NCI-H2081 treated with DMSO at 0.1 percent for 48 hours (cell line): ENCODE measurements around the gene TDRD9.
"Not testable (repeated sequence)": the region's sequence is repeated elsewhere in the genome, so short reads cannot be mapped to it uniquely, and the experiment has no call there.

ENCODE experiments used
- DNase-seq: peaks from one replicate; lab custom pipeline; 2025; lab: John Stamatoyannopoulos, UW

Gene TDRD9, protein sequence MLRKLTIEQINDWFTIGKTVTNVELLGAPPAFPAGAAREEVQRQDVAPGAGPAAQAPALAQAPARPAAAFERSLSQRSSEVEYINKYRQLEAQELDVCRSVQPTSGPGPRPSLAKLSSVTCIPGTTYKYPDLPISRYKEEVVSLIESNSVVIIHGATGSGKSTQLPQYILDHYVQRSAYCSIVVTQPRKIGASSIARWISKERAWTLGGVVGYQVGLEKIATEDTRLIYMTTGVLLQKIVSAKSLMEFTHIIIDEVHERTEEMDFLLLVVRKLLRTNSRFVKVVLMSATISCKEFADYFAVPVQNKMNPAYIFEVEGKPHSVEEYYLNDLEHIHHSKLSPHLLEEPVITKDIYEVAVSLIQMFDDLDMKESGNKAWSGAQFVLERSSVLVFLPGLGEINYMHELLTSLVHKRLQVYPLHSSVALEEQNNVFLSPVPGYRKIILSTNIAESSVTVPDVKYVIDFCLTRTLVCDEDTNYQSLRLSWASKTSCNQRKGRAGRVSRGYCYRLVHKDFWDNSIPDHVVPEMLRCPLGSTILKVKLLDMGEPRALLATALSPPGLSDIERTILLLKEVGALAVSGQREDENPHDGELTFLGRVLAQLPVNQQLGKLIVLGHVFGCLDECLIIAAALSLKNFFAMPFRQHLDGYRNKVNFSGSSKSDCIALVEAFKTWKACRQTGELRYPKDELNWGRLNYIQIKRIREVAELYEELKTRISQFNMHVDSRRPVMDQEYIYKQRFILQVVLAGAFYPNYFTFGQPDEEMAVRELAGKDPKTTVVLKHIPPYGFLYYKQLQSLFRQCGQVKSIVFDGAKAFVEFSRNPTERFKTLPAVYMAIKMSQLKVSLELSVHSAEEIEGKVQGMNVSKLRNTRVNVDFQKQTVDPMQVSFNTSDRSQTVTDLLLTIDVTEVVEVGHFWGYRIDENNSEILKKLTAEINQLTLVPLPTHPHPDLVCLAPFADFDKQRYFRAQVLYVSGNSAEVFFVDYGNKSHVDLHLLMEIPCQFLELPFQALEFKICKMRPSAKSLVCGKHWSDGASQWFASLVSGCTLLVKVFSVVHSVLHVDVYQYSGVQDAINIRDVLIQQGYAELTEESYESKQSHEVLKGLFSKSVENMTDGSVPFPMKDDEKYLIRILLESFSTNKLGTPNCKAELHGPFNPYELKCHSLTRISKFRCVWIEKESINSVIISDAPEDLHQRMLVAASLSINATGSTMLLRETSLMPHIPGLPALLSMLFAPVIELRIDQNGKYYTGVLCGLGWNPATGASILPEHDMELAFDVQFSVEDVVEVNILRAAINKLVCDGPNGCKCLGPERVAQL (N-terminal part only)

DNA sequence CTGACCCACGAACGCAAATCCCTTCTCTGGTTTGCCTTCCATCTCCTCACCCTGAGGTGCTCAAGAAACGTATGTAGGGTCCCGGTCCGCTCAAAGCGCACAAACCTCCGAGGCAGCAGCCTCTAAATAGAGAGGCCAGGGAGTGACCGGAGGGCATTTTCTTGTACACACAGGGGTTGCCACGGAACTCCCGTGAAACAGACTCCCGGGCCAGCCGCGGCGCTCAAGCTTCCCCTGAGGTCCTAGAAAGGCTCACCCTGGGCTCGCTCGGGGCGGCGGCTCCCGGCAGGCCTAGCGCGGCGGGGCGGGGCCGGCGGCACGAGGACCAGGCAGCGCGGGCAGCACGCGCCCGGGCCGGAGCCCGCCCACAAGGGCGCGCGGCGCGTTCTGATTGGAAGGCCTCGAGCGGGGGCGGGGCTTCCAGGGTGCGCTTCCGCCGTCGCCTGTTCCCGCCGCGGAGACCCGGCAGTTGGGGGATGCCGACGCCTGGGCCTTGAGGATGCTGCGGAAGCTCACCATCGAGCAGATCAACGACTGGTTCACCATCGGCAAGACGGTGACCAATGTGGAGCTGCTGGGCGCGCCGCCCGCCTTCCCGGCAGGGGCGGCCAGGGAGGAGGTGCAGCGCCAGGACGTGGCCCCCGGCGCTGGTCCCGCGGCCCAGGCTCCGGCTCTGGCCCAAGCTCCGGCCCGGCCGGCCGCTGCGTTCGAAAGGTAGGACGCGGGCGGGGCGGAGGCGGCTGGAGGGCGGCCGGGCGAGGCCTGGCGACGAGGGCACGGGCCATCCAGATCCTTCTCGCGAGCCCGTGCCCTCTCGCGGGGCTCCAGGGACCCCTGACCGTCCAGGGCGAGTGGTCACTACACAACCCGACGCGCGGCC lies at the start of gene TDRD9:
Gene TDRD9 (plus strand): TSS at position 446 of the 880 bp plus-strand sequence. CDS start 54 bp downstream, at position 500.
- no peak for DNase-seq

DNA sequence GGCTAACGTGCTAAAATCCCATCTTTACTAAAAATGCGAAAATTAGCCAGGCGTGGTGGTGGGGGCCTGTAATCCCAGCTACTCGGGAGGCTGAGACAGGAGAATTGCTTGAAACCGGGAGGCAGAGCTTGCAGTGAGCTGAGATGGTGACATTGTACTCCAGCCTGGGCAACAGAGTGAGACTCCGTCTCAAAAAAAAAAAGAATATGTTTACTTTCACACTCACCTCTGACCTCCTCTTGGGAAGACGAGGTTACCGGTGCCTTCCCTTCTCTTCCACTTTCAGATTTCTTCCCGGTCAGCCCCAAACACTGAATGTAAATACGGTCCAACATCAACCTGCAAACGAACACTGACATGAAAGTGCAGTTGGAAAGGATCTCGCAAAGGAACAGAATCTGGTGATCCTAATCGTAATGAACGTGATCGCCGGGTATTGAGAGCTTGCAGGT lies 49.1 kb upstream of the TDRD9 start:
- no peak for DNase-seq

DNA sequence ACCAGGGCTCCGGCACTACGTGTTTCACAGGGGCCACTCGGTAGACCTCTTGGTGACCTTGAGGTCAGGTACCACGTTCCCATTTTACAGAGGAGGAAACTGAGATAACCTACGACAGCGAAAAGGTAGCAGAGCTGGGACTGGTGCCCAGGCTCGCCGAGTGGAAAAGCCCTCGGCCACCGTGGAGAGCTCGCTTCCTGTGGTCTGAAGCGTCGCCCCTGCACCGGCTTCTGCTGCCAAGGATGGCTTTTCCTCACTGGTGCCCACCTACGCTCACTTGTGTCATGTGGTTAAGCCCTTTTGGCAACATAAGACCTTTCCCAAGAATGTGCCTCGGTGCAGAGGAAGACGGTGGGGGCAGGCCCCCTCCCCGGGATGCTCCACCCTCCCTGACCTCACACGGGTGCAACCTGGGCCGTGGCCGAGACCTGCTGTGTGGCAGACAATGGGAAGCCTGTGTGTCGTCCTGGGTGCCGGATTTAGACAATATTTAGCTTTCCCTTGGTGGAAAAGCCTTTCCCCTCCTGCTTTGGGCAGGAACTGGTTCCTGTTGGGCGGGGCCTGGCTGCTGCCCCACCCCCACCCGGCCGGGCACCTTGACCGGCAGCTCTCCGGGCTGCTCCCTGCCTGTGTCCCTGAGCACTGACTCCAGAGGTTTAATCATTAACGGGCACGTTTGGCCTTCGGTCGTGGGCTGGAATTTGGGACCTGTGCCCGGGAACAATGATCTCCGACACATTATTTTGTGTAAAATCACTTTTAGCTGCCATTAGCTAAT lies 48.5 kb upstream of the TDRD9 start:
- no peak for DNase-seq

DNA sequence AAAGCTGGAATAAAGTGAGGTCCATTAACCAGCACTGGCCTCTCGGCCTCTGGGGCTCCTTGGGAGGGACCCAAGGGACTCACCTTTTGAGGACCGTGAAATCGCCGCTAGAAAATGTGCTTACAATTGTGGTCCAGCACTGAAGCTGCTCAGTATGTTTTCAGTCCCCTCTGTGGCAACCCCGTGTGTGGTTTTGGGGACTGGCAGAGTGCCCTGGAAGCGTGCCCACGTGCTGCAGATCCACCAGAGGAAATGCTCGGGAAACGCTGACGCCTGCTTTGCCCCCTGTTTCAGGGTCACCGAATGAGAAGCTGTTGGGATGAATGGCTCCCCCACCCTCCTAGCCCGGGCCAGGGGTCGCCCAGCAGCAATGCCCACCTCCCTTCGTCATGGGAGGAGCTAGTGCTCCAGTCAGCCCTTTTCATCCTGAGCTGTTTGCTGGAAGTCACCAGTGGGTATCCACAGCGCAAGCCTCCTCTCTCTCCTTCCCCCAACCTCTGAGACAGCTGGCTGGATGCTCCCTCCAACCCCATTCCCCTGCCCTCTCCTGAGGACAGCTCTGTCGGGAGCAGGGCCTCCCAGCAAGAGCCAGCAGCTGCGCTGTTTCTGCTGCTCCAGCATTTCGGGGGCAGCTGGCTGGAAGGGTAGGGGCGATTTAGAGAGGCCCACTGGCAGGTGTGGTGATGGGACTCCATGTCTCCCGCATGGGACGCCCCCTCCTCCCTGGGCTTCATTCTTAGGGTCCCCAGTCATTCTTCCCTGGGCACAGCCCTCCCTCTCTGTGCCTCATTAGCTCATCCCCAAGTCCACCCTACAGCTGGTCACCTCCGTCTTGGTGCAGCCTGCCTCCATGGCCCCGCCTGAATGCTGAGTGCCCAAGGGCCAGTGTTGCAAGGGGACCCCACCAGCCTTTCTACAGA lies 47.6 kb upstream of the TDRD9 start:
- DNase-seq: no peak

DNA sequence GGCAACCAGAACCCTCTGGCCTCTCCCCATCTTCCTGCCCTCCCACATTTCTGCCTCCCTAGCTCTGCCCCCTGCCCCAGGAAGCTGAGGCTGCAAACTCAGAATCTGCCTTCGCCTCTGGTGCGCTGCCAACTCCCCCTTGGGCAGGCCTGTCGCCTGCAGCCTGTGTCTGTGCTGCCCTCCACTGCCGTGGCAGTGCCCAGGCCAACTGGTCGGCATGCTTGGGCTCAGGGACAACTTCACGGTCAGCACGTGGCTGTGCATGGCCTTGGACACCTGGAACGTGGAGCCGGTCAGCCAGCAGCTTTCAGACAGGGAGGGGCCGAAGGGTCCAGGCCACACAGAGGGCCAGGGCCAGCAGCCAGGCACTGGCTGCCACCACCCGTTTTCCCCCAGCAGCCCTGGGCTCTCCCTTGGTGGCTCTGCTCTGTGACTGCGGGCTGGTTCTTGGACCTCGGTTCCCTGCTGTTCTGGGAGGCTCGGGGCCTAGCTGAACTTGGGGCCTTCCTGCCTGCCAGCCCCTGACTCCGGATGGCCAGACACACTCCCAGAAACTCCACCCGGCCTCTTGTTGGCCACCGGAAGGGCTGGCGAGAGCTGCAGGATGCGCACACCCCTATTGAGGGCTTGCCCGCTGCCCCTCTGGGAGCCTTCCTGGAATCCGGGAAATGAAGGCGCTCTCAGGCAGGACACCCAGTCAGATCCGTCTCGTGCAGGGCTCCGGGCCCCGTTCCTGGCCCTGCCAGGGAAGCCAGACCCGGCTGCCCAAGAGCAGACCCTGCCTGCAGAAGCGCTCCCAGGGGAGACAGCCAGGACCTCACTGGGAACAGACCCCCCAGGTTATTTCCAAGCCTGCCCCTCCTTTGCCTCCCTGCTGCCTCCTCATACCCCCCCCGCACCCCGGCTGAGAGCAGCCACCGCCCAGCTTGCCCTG lies 46.7 kb upstream of the TDRD9 start:
- DNase-seq: no peak

DNA sequence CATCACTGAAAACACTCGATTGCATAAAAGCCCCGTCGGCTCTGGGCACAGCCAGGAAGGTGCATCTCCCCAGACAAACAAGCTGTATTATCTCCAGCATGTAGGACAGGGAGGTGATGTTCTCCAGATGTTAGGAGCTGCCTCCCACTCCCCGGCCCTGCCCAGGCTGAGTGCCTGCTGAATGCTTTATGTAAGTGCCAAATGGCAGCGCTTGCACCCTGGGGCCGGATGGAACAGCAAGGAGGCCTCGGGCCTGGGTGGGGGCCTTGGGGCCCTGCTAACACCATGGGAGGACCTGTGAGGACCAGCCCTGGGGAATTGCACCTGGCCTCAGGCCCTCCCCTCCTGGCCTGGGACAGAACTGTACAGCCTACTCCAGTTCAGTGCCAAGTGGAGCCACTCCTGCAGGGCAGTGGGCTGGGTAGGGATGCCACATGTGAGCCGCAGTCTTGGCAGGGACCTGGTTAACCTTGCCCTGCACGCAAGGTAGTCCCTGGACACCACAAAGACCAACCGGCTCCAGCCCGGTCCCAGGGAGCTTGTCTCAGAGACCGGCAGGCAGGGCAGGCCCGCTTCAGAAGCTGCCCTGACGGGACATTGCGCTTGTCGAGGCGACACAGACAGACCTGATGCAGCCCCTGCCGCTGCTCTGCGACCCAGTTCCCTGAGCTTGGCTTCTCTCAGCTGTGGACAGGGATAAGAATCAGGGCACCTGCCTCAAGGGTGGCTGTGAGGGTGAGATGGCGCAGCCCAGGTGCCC lies 45.6 kb upstream of the TDRD9 start:
- DNase-seq: no peak

DNA sequence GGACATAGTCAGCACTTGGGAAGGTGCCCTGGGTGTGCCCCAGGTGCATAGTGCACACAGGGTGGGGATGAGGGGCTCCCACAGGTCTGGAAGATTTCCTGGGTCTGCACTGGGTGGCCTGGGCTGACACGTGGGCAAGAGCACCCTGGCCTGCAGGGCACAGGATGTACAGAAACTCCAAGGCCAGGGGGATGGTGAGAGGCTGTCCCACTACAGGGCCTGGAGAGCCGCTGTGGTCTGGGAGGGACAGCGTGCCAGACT lies 45.1 kb upstream of the TDRD9 start:
- no peak for DNase-seq

DNA sequence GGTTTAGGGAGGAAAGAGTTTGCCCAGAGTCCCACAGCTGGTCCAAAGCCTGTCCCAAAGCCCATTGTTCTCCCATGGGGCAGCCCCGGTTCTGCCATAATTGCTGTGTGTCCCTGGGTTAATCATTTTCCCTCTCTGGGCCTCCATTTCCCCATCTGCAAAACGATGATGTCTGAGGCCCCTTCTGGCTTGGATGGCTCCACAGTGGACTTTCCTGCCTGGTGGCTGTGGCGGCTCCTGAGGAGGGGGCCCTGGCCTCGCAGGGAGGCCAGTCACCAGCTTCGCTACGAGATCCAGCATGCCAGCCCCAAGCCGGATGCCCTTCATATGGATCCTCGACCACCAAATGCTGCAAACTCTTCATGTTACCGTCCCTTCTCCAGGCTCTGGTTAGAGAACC lies 43.4 kb upstream of the TDRD9 start:
- no peak for DNase-seq

DNA sequence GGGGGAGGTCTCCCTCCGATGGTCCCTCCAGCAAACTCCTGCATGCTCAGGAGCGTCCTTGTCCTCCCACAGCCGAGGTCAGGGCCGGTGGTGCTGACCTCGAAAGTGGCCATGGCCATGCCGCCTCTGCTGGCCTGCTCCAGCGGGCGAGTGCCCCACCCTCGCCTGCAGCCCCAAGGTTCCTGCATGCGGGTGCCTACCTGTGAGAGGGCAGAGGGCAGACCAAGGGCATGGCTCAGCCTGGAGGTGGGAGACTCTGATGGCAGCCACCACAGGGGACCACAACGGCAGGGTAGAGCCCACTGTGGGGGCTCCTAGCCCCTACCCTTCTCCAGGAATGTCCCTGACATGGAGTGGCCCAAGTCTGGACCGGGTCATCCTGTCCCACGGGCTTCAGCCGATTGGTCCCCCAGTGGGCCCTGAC lies 42.7 kb upstream of the TDRD9 start:
- no peak for DNase-seq

DNA sequence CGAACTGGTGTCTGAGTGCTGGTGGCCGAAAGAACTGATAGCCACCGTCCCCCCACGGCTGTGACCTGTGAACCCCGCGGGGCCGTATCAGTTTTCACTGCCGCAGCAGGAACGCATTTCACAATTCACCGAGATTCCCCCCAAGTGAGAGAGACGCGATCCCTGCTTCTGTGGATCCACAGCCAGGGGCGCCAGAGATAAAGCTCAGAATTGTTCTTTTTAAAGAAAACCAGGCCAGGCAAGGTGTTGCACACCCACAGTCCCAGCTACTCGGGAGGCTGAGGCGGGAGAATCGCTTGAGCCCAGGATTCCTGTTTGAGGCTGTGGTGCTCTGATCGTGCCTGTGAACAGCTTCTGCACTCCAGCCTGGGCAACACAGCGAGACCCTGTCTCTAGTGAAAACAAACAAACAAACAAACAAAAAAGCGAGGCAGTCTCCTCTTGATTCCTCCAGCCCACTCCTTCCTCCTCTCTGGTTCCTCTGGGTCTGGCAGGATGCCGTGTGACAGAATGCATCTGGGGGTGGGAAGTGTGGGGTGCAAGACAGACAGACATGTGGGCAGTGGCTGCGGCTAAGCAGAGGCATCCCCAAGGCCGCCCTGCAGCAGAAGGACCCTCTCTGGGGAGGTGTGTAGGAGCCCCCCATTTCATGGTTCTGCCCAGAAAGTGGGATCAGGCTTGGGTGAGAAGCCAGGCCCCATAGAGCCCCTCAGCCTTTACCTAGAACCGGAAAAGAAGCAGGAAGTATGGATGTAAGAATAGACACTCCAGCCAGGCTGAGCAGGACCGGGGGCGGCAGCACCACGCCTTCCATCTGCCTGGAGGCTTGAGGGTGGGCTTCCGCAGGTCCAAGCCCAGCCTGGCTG lies 41.7 kb upstream of the TDRD9 start:
- DNase-seq: no peak

DNA sequence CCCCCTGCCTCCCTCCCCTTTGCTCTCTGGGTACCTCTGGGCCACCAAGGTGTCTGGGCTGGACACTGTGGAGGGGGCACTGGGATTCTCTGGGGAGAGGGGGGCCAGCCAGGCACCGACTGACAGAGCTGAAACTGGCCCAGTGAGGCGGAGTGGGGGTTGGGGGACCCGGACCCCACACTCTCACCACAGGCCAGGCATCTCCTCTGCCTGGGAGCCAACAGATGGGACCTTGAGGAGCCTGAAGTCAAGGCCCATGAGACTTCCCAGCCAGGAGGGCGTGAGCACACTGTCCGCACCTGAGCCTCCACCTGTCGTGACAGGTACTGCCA lies 41.1 kb upstream of the TDRD9 start:
- DNase-seq: no peak

DNA sequence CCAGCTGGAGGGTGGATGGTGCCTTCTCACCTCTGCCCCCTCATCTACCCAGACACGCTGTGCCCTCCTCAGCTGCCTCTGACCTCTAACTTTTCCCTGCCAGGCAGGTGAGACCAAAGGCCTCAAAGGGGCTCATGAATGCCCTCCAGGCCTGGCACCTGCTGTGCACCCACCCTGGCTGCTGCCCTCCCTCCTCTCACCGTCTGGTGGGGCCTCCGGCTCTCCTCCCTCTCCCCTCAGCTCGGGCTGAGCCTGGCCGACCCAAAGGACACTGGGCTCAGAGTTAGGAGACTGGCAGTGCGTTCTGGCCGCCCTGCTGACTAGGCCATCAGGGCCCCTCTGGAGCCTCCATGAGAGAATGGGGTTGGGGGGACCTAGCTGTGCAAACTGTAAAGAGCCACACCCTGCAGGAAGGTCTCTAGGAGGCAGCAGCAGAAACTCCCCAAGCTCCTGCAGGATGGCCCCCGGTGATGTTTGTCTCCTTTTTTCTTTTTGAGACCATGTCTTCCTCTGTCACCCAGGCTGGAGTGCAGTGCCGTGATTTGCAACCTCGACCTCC lies 40.6 kb upstream of the TDRD9 start:
- no peak for DNase-seq

DNA sequence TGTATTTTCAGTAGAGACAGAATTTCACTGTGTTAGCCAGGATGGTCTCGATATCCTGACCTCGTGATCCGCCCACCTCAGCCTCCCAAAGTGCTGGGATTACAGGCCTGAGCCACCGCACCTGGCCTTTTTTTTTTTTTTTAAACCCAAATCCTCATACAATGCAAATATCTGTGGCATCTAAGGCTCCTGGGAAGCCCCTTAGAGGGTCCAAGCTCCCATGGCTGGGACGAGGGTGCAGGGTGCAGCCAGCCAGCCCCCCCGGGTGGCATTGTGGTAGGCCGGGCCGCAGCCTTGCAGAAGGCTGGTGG lies 39.3 kb upstream of the TDRD9 start:
- not testable (repeated sequence) for DNase-seq

DNA sequence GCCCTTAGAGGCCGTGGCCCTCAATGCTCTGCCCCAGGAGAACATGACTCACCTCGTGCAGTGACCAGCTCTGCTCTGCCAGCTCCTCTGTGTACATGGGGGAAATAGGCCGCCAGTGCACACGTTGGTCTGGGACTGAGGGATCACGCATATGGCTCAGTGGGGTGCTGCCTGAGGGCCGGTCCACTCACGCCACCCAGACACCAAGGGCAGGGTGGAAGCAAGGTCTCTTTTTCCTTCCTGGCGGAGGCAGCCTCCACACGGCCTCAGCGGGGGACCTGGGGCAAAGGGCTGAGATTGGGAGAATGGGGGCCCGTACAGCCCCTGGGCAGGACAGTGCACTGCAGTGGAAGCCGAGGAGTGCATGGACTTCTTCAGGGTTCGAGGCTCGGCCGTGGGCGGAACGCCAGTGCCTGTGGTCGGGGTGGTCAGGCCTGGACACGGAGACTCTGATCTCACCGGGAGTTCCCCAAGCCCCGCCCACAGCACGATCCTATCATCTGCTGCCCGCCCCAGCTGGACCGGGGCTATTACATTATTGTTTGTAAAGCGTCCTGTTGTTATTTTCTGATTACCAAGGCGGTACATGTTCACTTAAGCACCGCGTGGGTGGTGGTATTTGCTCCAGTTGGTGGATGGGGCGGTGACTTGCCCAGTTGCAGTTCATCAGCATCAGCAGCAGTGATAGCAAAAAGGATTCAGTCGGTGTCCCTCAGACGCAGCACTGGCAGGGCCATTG lies 38.8 kb upstream of the TDRD9 start:
- DNase-seq: no peak

DNA sequence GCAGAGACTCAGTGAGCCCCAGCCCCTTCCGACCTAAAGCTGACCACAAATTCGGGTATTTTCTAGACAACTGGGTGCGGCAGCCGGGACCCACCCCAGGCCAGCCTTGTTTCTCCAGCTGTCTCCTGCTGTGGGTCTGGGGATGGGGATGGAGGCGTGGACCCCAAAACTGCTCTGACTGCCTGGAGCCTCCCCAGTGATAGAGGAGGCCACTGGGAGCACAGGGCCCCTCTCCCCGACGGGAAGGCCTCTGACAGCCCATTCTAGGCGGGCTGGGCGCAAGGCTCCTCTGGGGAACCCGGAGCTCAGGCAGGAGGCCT lies 38.2 kb upstream of the TDRD9 start:
- DNase-seq: no peak
